ENCODE measurements around the gene DCTD. TPM values are rescaled to one million over a fixed set of nuclear protein-coding genes. Genes with fewer than 3 reads are reported as not detected.

The DCTD gene
- total RNA-seq, 1 donor from 2014 or later: 80.3 TPM

DNA sequence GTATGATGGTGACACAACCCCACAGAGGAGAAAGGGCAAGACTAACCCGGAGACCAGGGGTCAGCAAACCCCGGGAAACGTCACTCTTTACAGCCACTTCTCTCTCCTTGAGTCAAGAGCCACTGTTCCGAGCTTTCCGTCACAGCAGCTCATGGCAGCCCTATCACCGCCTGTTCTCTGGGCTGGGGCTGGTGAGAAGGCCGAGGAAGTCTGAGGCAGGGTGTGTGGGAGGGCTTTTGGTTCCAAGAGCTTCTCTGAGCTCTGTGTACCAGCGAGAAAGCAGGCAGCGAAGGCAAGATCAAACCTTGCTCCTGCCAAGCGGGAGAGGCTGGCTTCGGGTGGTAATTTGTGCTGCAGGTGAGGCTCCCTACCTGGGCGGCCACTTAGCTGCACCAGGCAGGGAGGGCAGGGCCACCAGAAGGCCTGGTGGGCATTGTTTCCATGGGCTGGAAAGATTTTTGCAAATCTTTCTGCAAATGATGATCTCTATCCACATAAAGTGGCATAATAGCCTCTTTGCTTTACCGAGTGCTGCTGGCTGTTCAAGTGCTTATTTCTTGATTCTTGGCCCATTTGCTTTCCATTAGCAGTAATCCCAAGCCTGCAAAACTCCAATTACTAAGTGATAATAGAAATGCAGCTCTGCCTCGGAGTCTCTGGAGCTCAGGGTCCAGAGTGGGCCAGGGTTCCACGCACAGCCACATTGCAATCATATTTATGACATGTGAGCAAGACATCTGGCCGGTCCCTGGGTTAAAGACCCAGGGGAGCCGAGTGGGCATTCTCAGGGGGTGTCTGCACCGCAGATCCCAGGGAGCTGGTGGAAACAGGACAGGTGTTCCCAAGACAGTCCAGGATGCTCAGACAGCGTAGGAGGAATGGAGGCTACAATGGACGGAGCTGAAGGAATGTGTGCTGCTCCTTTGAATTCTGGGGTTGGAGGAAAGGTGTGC is 41.5 kb downstream of the DCTD start:
- TF ChIP-seq, protein P1, sequence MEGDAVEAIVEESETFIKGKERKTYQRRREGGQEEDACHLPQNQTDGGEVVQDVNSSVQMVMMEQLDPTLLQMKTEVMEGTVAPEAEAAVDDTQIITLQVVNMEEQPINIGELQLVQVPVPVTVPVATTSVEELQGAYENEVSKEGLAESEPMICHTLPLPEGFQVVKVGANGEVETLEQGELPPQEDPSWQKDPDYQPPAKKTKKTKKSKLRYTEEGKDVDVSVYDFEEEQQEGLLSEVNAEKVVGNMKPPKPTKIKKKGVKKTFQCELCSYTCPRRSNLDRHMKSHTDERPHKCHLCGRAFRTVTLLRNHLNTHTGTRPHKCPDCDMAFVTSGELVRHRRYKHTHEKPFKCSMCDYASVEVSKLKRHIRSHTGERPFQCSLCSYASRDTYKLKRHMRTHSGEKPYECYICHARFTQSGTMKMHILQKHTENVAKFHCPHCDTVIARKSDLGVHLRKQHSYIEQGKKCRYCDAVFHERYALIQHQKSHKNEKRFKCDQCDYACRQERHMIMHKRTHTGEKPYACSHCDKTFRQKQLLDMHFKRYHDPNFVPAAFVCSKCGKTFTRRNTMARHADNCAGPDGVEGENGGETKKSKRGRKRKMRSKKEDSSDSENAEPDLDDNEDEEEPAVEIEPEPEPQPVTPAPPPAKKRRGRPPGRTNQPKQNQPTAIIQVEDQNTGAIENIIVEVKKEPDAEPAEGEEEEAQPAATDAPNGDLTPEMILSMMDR (conservative IDR thresholded peaks at IDR 0.05): no peak
- Mint-ChIP-seq H3K9me3 (no peaks in the 10 kb centered on the region), H3K27me3 (peaks cover 7% of the 10 kb centered on the region), H3K36me3 (peaks cover 16% of the 10 kb centered on the region), H3K4me1 (ENCODE audit: unreplicated experiment) (peaks cover 20% of the 10 kb centered on the region), H3K4me3 (no peak overlapping the region), H3K27ac (no peak overlapping the region)
- DNase-seq (ENCODE audit: extremely low spot score, unreplicated experiment): no peak

DNA sequence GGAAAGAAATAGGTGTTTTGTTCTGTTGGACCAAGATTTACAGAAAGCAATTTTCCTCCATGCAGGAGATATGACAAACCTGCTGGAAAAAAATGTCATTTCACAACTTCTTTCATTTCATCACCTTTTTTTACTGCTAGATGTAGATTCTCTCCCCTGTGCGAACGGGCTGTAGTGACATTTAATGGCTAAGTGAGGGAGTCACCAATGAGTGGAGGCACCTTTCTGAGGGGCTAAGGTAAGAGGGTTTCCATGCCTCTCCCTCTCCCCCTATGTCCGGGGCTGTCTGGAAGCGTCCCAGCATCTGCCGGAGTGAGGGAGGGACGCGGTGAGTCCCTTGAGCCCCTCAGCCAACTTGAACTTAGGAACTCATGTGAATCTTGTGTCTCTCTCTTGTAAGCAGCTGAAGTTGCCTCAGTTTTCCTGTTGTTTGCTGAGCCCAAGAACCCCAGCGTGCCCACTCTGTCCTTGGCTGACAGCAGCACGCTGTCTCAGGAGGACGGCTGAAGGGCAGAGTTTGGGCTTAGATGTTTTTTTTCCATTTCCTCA is 42.3 kb downstream of the DCTD start:
- Mint-ChIP-seq H3K4me1 (ENCODE audit: unreplicated experiment) (peaks cover 15% of the 10 kb centered on the region), H3K9me3 (no peaks in the 10 kb centered on the region), H3K36me3 (peaks cover 20% of the 10 kb centered on the region), H3K4me3 (no peak overlapping the region), H3K27me3 (peaks cover 7% of the 10 kb centered on the region), H3K27ac (no peak overlapping the region)
- TF ChIP-seq, protein P1 (conservative IDR thresholded peaks at IDR 0.05): no peak
- DNase-seq (ENCODE audit: extremely low spot score, unreplicated experiment): no peak

DNA sequence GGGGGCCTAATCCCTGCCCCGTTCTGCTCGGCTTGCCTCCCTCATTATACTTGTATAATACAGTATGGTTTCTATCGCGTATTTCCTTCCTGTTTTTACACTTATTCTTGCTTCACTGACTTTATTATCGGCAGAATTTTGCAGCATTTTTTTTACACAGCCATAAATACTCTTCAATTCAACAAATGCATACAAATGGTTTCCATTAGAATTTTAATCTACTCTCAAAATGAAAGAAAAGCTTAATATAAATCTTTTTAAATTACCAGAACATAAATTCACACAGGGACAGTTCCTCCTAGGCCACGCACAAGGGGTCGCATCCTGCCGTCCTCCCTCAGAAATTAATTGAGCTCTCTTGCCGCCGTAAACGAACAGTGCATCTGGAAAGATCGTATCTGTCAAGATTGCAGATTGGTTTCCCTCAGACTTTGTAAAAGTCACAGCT is 42.9 kb downstream of the DCTD start:
- H3K27ac Mint-ChIP-seq: no peak overlapping the region
- peaks cover 15% of the 10 kb centered on the region for H3K4me1 Mint-ChIP-seq (ENCODE audit: unreplicated experiment)
- DNase-seq (ENCODE audit: extremely low spot score, unreplicated experiment): no peak
- TF ChIP-seq, protein P1 (conservative IDR thresholded peaks at IDR 0.05): no peak
- peaks cover 7% of the 10 kb centered on the region for H3K27me3 Mint-ChIP-seq
- no peaks in the 10 kb centered on the region for H3K9me3 Mint-ChIP-seq
- H3K36me3 Mint-ChIP-seq: peaks cover 20% of the 10 kb centered on the region
- H3K4me3 Mint-ChIP-seq: no peak overlapping the region

DNA sequence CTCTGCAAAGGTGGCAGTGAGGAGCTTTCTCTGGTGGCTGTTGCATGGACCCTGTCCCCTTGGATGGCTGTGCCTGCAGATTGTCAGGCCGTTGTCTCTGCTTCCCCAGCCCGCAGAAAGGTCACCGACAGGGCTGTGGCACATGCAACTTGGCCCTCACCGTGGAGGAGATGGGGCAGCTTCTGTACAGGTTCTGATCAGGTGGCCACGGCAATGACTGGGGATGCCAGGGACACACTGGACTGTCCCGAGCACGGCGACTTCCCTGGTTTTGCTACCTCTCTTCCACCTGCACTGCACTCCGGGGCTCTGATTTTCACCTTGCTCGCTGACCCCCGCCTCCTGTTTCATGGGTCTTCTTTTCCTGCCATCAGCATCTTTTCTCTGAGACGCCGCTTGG is 43.5 kb downstream of the DCTD start:
- H3K27ac Mint-ChIP-seq: no peak overlapping the region

DNA sequence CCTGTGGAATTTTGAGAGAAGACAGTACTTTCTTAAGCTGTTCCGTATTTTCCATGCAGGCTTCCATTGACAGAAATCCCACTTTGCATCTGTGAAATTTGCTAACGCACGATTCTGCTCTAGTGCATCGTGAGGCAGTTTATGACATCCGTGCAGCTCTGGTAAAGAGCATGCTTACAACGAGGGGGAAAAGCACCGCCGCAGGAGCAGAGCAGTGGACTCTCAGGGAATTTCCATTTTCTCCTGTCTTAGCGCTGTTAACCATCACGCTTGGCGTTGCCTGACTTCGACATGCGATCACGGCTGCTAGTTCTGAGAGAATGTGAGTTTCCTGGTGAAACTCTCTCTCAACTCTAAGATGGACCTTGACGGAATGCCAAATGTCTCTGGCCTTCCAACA is 43.9 kb downstream of the DCTD start:
- no peak for DNase-seq (ENCODE audit: extremely low spot score, unreplicated experiment)
- Mint-ChIP-seq H3K9me3 (no peaks in the 10 kb centered on the region), H3K4me1 (ENCODE audit: unreplicated experiment) (peaks cover 15% of the 10 kb centered on the region), H3K4me3 (no peak overlapping the region), H3K27me3 (peaks cover 11% of the 10 kb centered on the region), H3K27ac (no peak overlapping the region), H3K36me3 (peaks cover 20% of the 10 kb centered on the region)
- TF ChIP-seq, protein P1 (conservative IDR thresholded peaks at IDR 0.05): no peak

More for the DNA sequence above, 43.5 kb downstream of the DCTD start:
- H3K4me3 Mint-ChIP-seq: no peak overlapping the region
- no peak for DNase-seq (ENCODE audit: extremely low spot score, unreplicated experiment)
- H3K36me3 Mint-ChIP-seq: peaks cover 20% of the 10 kb centered on the region
- no peaks in the 10 kb centered on the region for H3K9me3 Mint-ChIP-seq
- TF ChIP-seq, protein P1 (conservative IDR thresholded peaks at IDR 0.05): no peak
- peaks cover 7% of the 10 kb centered on the region for H3K27me3 Mint-ChIP-seq
- peaks cover 15% of the 10 kb centered on the region for H3K4me1 Mint-ChIP-seq (ENCODE audit: unreplicated experiment)

All from type B pancreatic cell (in vitro differentiated cells).